ENCODE results near the gene GGCT.

GRCh38 chr7:30450240-30450982, 54.2 kb downstream of the GGCT start:
- TF ChIP-seq CTCF (IDR thresholded peaks at IDR 0.05; ENCODE audit: low read depth, low read length) (no peak), POLR2A (IDR thresholded peaks at IDR 0.05; ENCODE audit: extremely low read depth, insufficient read length) (no peak), MAX (IDR thresholded peaks at IDR 0.05; ENCODE audit: low read depth, low read length) (no peak)
